ENCODE results near the gene JAKMIP2.

Gene JAKMIP2

GRCh38 chr5:147610798-147611197 lies 171.7 kb downstream of the JAKMIP2 start:
- no peak for TF ChIP-seq FOXM1 (IDR thresholded peaks at IDR 0.05; ENCODE audit: borderline replicate concordance, low read depth)
- TF ChIP-seq REST (IDR thresholded peaks at IDR 0.05; ENCODE audit: low read depth), result no peak
- TF ChIP-seq RAD21 (IDR thresholded peaks at IDR 0.05; ENCODE audit: low read depth), result no peak
- no peak for TF ChIP-seq MAX (IDR thresholded peaks at IDR 0.05)
- no peak for TF ChIP-seq YY1 (IDR thresholded peaks at IDR 0.05; ENCODE audit: low read depth)
- TF ChIP-seq TCF12 (IDR thresholded peaks at IDR 0.05; ENCODE audit: low read depth), result no peak
- TF ChIP-seq CREB1 (IDR thresholded peaks at IDR 0.05; ENCODE audit: low read depth), result no peak
- no peak for TF ChIP-seq EGR1 (IDR thresholded peaks at IDR 0.05)
- TF ChIP-seq NFIC (IDR thresholded peaks at IDR 0.05), result no peak

GRCh38 chr5:147601652-147602051 lies 180.9 kb downstream of the JAKMIP2 start:
- TF ChIP-seq EGR1 (IDR thresholded peaks at IDR 0.05) (no peak), RAD21 (IDR thresholded peaks at IDR 0.05; ENCODE audit: low read depth) (no peak), YY1 (IDR thresholded peaks at IDR 0.05; ENCODE audit: low read depth) (no peak), ZBTB7A (IDR thresholded peaks at IDR 0.05; ENCODE audit: low read depth) (no peak), REST (IDR thresholded peaks at IDR 0.05; ENCODE audit: low read depth) (no peak), USF1 (IDR thresholded peaks at IDR 0.05) (no peak), TAF1 (IDR thresholded peaks at IDR 0.05; ENCODE audit: low read depth) (no peak), TCF12 (IDR thresholded peaks at IDR 0.05; ENCODE audit: low read depth) (no peak), CREB1 (IDR thresholded peaks at IDR 0.05; ENCODE audit: low read depth) (no peak), CEBPB (IDR thresholded peaks at IDR 0.05) (no peak), TEAD4 (IDR thresholded peaks at IDR 0.05) (no peak), FOXM1 (IDR thresholded peaks at IDR 0.05; ENCODE audit: borderline replicate concordance, low read depth) (no peak), EP300 (IDR thresholded peaks at IDR 0.05; ENCODE audit: borderline replicate concordance) (no peak), NFIC (IDR thresholded peaks at IDR 0.05) (no peak), MAX (IDR thresholded peaks at IDR 0.05) (no peak)

- no peak for TF ChIP-seq REST (IDR thresholded peaks at IDR 0.05; ENCODE audit: low read depth)
- no peak for TF ChIP-seq EGR1 (IDR thresholded peaks at IDR 0.05)
- TF ChIP-seq CEBPB (IDR thresholded peaks at IDR 0.05), result no peak
- no peak for TF ChIP-seq TCF12 (IDR thresholded peaks at IDR 0.05; ENCODE audit: low read depth)
- TF ChIP-seq NFIC (IDR thresholded peaks at IDR 0.05), result no peak
- TF ChIP-seq YY1 (IDR thresholded peaks at IDR 0.05; ENCODE audit: low read depth), result no peak
- no peak for TF ChIP-seq MAX (IDR thresholded peaks at IDR 0.05)
- TF ChIP-seq FOXM1 (IDR thresholded peaks at IDR 0.05; ENCODE audit: borderline replicate concordance, low read depth), result no peak
These were observed 191.4 kb downstream of the JAKMIP2 start for GRCh38 chr5:147591120-147591519.

- no peak for TF ChIP-seq FOXM1 (IDR thresholded peaks at IDR 0.05; ENCODE audit: borderline replicate concordance, low read depth)
- TF ChIP-seq EGR1 (IDR thresholded peaks at IDR 0.05), result no peak
- TF ChIP-seq ZBTB7A (IDR thresholded peaks at IDR 0.05; ENCODE audit: low read depth), result no peak
- no peak for TF ChIP-seq TCF12 (IDR thresholded peaks at IDR 0.05; ENCODE audit: low read depth)
- no peak for TF ChIP-seq NFIC (IDR thresholded peaks at IDR 0.05)
- no peak for TF ChIP-seq TEAD4 (IDR thresholded peaks at IDR 0.05)
- TF ChIP-seq CEBPB (IDR thresholded peaks at IDR 0.05), result no peak
- no peak for TF ChIP-seq EP300 (IDR thresholded peaks at IDR 0.05; ENCODE audit: borderline replicate concordance)
- TF ChIP-seq MAX (IDR thresholded peaks at IDR 0.05), result no peak
- no peak for TF ChIP-seq CREB1 (IDR thresholded peaks at IDR 0.05; ENCODE audit: low read depth)
- TF ChIP-seq USF1 (IDR thresholded peaks at IDR 0.05), result no peak
These were observed 192.4 kb downstream of the JAKMIP2 start for GRCh38 chr5:147590096-147590495.

Data from Ishikawa (cell line).